H1 (cell line): ENCODE measurements around the gene MAPKAP1. TPM values are rescaled to one million over a fixed set of nuclear protein-coding genes. Genes with fewer than 3 reads are reported as not detected.

Experiments used
- CTCF ChIA-PET: fragments of 300-600 bp; sonication (Branson Sonifier 250); formaldehyde crosslinking; loops from one replicate; lab custom pipeline; 2021; ENCODE audit not compliant: partially characterized antibody; lab: Charles Lee
- POLR2A ChIA-PET: fragments of 300-600 bp; sonication (Branson Sonifier 250); formaldehyde crosslinking; loops from one replicate; lab custom pipeline; 2021; ENCODE audit warnings: inconsistent platforms; ENCODE audit not compliant: partially characterized antibody; lab: Charles Lee
- DNase-seq, 2 experiments: peaks; one replicate each; pipeline versions ENCODE4 v3.0.0 to v3.0.0-alpha.2; 2010 to 2022; ENCODE audit warnings: low spot score in 2 of 2, low read depth in 1 of 2, mixed read lengths in 1 of 2
- FAIRE-seq: peaks from 2 replicates; lab custom pipeline; 2011; peaks lifted over from hg19 to GRCh38; lab: Jason Lieb, UNC
- H2AFZ ChIP-seq: 2 replicates; pipeline ENCODE4 v1.8.1; 2012; ENCODE audit warnings: low read length, inconsistent platforms
- H2AK5ac ChIP-seq: 2 replicates; pipeline ENCODE4 v1.6.1; 2013; ENCODE audit warnings: low read depth, low read length
- H2BK120ac ChIP-seq: replicated peaks from 2 replicates; pipeline ENCODE3; 2013; ENCODE audit warnings: low read depth, low read length, inconsistent platforms
- H2BK12ac ChIP-seq: 2 replicates; pipeline ENCODE4 v1.6.1; 2013; ENCODE audit warnings: low read depth, low read length
- H2BK15ac ChIP-seq: 2 replicates; pipeline ENCODE4 v1.6.1; 2013; ENCODE audit warnings: low read length
- H2BK20ac ChIP-seq: 2 replicates; pipeline ENCODE4 v1.6.1; 2013; ENCODE audit warnings: low read length
- H2BK5ac ChIP-seq: 2 replicates; pipeline ENCODE4 v1.6.1; 2013; ENCODE audit warnings: low read depth, low read length
- H3K14ac ChIP-seq: 2 replicates; pipeline ENCODE4 v1.6.1; 2013; ENCODE audit warnings: inconsistent platforms; ENCODE audit not compliant: insufficient read length
- H3K18ac ChIP-seq: 2 replicates; pipeline ENCODE4 v1.6.1; 2013; ENCODE audit warnings: low read length; ENCODE audit errors: extremely low read depth
- H3K23ac ChIP-seq: 2 replicates; pipeline ENCODE4 v1.6.1; 2013; ENCODE audit warnings: inconsistent platforms; ENCODE audit not compliant: insufficient read length
- H3K23me2 ChIP-seq: 2 replicates; pipeline ENCODE4 v1.6.1; 2013; ENCODE audit warnings: low read depth, low read length
- H3K27ac ChIP-seq: 2 replicates; pipeline ENCODE4 v1.6.1; 2011; ENCODE audit warnings: low read depth, low read length, inconsistent platforms
- H3K27me3 ChIP-seq, 4 experiments: replicated peaks in 1 of 4; 1 replicate in 1 of 4; 2 replicates in 3 of 4; pipeline versions ENCODE4 v1.6.1 to v1.8.1; 2011 to 2013; ENCODE audit warnings: low read length in 3 of 4, mild to moderate bottlenecking in 3 of 4, inconsistent platforms in 2 of 4, mixed read lengths in 2 of 4, moderate library complexity in 1 of 4; ENCODE audit not compliant: control insufficient read depth in 3 of 4, insufficient read depth in 3 of 4; ENCODE audit errors: extremely low read depth in 1 of 4
- H3K36me3 ChIP-seq, 4 experiments: 2 replicates each; pipeline versions ENCODE4 v1.6.1 to v1.8.1; 2011 to 2013; ENCODE audit warnings: mild to moderate bottlenecking in 4 of 4, low read length in 3 of 4, moderate library complexity in 2 of 4, control low read depth in 1 of 4, inconsistent platforms in 1 of 4; ENCODE audit not compliant: insufficient read depth in 4 of 4, control insufficient read depth in 2 of 4
- H3K4ac ChIP-seq: replicated peaks from 2 replicates; pipeline ENCODE3; 2013; ENCODE audit warnings: low read length, low read depth, mixed read lengths, inconsistent platforms; ENCODE audit not compliant: insufficient read length
- H3K4me1 ChIP-seq, 4 experiments: replicated peaks in 1 of 4; 1 replicate in 1 of 4; 2 replicates in 3 of 4; pipeline versions ENCODE4 v1.6.1 to v1.8.1; 2011 to 2013; ENCODE audit warnings: low read length in 3 of 4, inconsistent platforms in 2 of 4, mixed read lengths in 1 of 4; ENCODE audit not compliant: insufficient read depth in 4 of 4, control insufficient read depth in 3 of 4
- H3K4me2 ChIP-seq, 2 experiments: 2 replicates each; pipeline versions ENCODE4 v1.6.1 to v1.8.1; 2011 to 2013; ENCODE audit warnings: low read depth in 2 of 2, low read length in 2 of 2, control low read depth in 1 of 2, inconsistent platforms in 1 of 2, mild to moderate bottlenecking in 1 of 2; ENCODE audit not compliant: insufficient read depth in 1 of 2
- H3K4me3 ChIP-seq, 4 experiments: fragments of 200-600, 300-600 bp in 1 of 4; sonication (generic), shearing (Covaris generic), sonication (Bioruptor Twin) in 1 of 4; 2 replicates each; pipeline versions ENCODE4 v1.5.1 to v1.8.1; 2011 to 2016; ENCODE audit warnings: low read length in 4 of 4, low read depth in 3 of 4, control low read depth in 2 of 4, inconsistent platforms in 2 of 4, mild to moderate bottlenecking in 2 of 4, mixed read lengths in 1 of 4, moderate library complexity in 1 of 4; ENCODE audit not compliant: insufficient read depth in 2 of 4; ENCODE audit errors: extremely low read depth in 1 of 4
- H3K56ac ChIP-seq: replicated peaks from 2 replicates; pipeline ENCODE3; 2013; ENCODE audit warnings: low read depth, mild to moderate bottlenecking, mixed read lengths, low read length, inconsistent platforms; ENCODE audit not compliant: insufficient read length
- H3K79me1 ChIP-seq: 2 replicates; pipeline ENCODE4 v1.6.1; 2013; ENCODE audit warnings: low read depth, low read length, control low read depth
- H3K79me2 ChIP-seq, 2 experiments: 2 replicates each; pipeline versions ENCODE4 v1.6.1 to v1.8.1; 2012 to 2013; ENCODE audit warnings: low read length in 2 of 2, mild to moderate bottlenecking in 2 of 2, inconsistent platforms in 1 of 2; ENCODE audit not compliant: insufficient read depth in 2 of 2, control insufficient read depth in 1 of 2
- H3K9ac ChIP-seq, 4 experiments: replicated peaks in 1 of 4; 1 replicate in 1 of 4; 2 replicates in 3 of 4; pipeline versions ENCODE4 v1.6.1 to v1.8.1; 2011 to 2013; ENCODE audit warnings: low read depth in 3 of 4, low read length in 3 of 4, control low read depth in 2 of 4, mild to moderate bottlenecking in 2 of 4, moderate library complexity in 2 of 4, inconsistent platforms in 1 of 4; ENCODE audit errors: extremely low read depth in 1 of 4
- H3K9me3 ChIP-seq, 2 experiments: 2 replicates each; pipeline versions ENCODE4 v1.6.1 to v1.8.1; 2012 to 2013; ENCODE audit warnings: mild to moderate bottlenecking in 2 of 2, moderate library complexity in 2 of 2, control low read depth in 1 of 2, inconsistent platforms in 1 of 2, low read depth in 1 of 2, low read length in 1 of 2, mixed read lengths in 1 of 2; ENCODE audit not compliant: insufficient read depth in 2 of 2
- H4K20me1 ChIP-seq, 2 experiments: replicated peaks in 1 of 2; 2 replicates each; pipeline versions ENCODE3 to v1.8.1; 2011 to 2013; ENCODE audit warnings: inconsistent platforms in 2 of 2, low read length in 2 of 2, mild to moderate bottlenecking in 1 of 2; ENCODE audit not compliant: insufficient read depth in 2 of 2, control insufficient read depth in 1 of 2
- H4K5ac ChIP-seq: 2 replicates; pipeline ENCODE4 v1.6.1; 2013; ENCODE audit warnings: low read length, low read depth, mixed read lengths, inconsistent platforms; ENCODE audit not compliant: insufficient read length
- H4K8ac ChIP-seq: 2 replicates; pipeline ENCODE4 v1.8.0; 2013; ENCODE audit warnings: mild to moderate bottlenecking, moderate library complexity, low read length, inconsistent platforms; ENCODE audit not compliant: insufficient read depth; ENCODE audit errors: extremely low read depth
- H4K91ac ChIP-seq: replicated peaks from 2 replicates; pipeline ENCODE3; 2013; ENCODE audit warnings: low read length, mixed read lengths, inconsistent platforms; ENCODE audit not compliant: insufficient read length
- ASH2L ChIP-seq: fragments of 200-600, 300-600 bp; sonication (generic); IDR thresholded peaks from one replicate; pipeline ENCODE4 v1.7.1; 2017; ENCODE audit warnings: low read length
- KDM1A ChIP-seq: fragments of 200-600, 300-600 bp; sonication (generic); IDR thresholded peaks from 2 replicates; pipeline ENCODE4 v1.7.1; 2016; ENCODE audit warnings: mild to moderate bottlenecking, low read length, borderline replicate concordance
- SAP30 ChIP-seq: fragments of 300-600 bp; sonication (generic); IDR thresholded peaks from 2 replicates; pipeline ENCODE4 v1.7.1; 2012; ENCODE audit warnings: low read length, moderate library complexity, mild to moderate bottlenecking, inconsistent platforms; ENCODE audit not compliant: insufficient read depth, insufficient replicate concordance
- SIX5 ChIP-seq: IDR thresholded peaks from 2 replicates; pipeline ENCODE4 v1.6.1; 2011; ENCODE audit warnings: mild to moderate bottlenecking, low read depth, low read length
- WGBS, 2 experiments: shearing (Covaris generic) in 1 of 2; methylation state at CpG; one replicate each; pipeline versions ENCODE4 v1.1.6 to v1.1.7; 2013 to 2015; ENCODE audit warnings: low lambda C conversion rate in 2 of 2, mixed read lengths in 2 of 2, inconsistent platforms in 1 of 2, low coverage in 1 of 2, missing lambda C conversion rate in 1 of 2; ENCODE audit not compliant: insufficient replicate concordance in 2 of 2, insufficient coverage in 1 of 2, insufficient read length in 1 of 2; ENCODE audit errors: extremely low coverage in 1 of 2, missing lambda C conversion rate in 1 of 2; 5-methylcytosine and 5-hydroxymethylcytosine counted together
- polyA plus RNA-seq, 7 experiments: library from polyadenylated mRNA; depleted of rRNA in 3 of 7; stranded (reverse) in 5 of 7; unstranded in 2 of 7; fragments of >200 nt in 5 of 7; fragments of 200-250 nt in 2 of 7; gene quantifications; 1 replicate in 5 of 7; 2 replicates in 1 of 7; 4 replicates in 1 of 7; pipeline versions ENCODE4 v1.2.1 to v1.2.3, GENCODE V29; 2011 to 2013; ENCODE audit warnings: missing spikeins in 2 of 7, mixed read lengths in 2 of 7
- total RNA-seq: library from RNA; stranded (reverse); fragmentation: NEBNext Ultra II Directional; extraction: Animal tissue kit (Norgen Biotek cat#: 25700); gene quantifications from 2 replicates; pipeline ENCODE4 v1.2.1, GENCODE V29; 2021

MAPKAP1 gene
- total and polyA plus RNA-seq, 2 of the 8 experiments (the other 6 are each of a cell fraction or from before 2014, with no cell fraction given): 79.2 to 140 TPM

DNA sequence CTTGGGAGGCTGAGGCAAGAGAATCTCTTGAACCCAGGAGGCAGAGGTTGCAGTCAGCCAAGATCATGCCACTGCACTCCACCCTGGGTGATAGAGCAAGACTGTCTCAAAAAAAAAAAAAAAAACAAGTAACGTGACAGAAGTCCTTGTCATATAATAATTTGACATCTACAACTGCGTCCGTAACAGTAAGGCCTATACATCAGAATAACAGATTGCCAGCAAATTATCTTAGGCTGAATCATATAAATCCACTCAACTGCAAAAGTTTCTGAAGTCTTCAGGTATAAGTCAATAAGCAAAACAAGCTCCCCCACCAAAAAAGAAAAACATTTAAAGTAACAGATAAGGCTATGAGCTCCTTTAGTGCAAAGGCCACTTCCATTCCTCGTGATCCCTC, 3.3 kb downstream of the MAPKAP1 start:
- ChIA-PET POLR2A (interaction anchor here (0.7 to 0.9 kb wide), 2 partner anchors 15 to 740 kb away, joined by 3 read pairs; no protein-coding TSS in a partner anchor), CTCF (no interaction called here)
- Histone ChIP-seq H3K56ac (no peak overlapping the region), H3K4me3 (no peak overlapping the region), H3K27ac (no peak overlapping the region), H4K8ac (no peak overlapping the region), H4K5ac (no peak overlapping the region), H3K9ac (no peak overlapping the region), H2BK120ac (no peak overlapping the region), H2AFZ (no peak overlapping the region), H3K23me2 (0 out of 2 replicates have a peak, but pooled peaks cover 4% of the 10 kb centered on the region), H2BK15ac (no peak overlapping the region), H4K91ac (no peak overlapping the region), H3K4me1 (peaks cover 0 to 15% (median 6%) of the 10 kb centered on the region in 4 experiments; a peak in 6 of 7 replicates), H3K4ac (no peak overlapping the region), H3K79me2 (peaks cover 17 to 70% of the 10 kb centered on the region in 2 experiments), H2BK12ac (no peak overlapping the region), H2BK20ac (no peak overlapping the region), H3K18ac (no peak overlapping the region), H3K36me3 (no peaks in the 10 kb centered on the region), H2BK5ac (no peak overlapping the region), H3K27me3 (no peaks in the 10 kb centered on the region), H3K9me3 (no peaks in the 10 kb centered on the region), H4K20me1 (no peaks in the 10 kb centered on the region), H3K14ac (no peak overlapping the region), H3K23ac (no peak overlapping the region), H3K79me1 (peaks cover 10% of the 10 kb centered on the region; the same call in 1 of the 2 replicates), H3K4me2 (no peak overlapping the region), H2AK5ac (no peak overlapping the region)
- DNase-seq: no peak
- TF ChIP-seq SAP30: no peak
- TF ChIP-seq ASH2L: no peak
- no peak for TF ChIP-seq SIX5
- TF ChIP-seq KDM1A: no peak
- 87% methylated on average over 4 of the region's 4 CpGs; no CpG with 5 or more reads in 1 of the 2 experiments for WGBS, 2 experiments
- no peak for FAIRE-seq
